D721Med (cell line): ENCODE results near the gene PLEKHN1.
"Not testable (repeated sequence)": the region's sequence is repeated elsewhere in the genome, so short reads cannot be mapped to it uniquely, and the experiment has no call there.

Experiments
- DNase-seq: peaks from one replicate; pipeline ENCODE4 v3.0.0; 2011; ENCODE audit warnings: low spot score; ENCODE audit not compliant: insufficient read length
- FAIRE-seq: peaks from 2 replicates; lab custom pipeline; 2011; peaks lifted over from hg19 to GRCh38; lab: Jason Lieb, UNC
- TF ChIP-seq, protein P1 (sequence below): IDR thresholded peaks from 2 replicates; pipeline ENCODE4 v1.5.1; 2012; ENCODE audit warnings: mild to moderate bottlenecking, control low read depth; ENCODE audit not compliant: insufficient read depth; ENCODE audit errors: missing control alignments

PLEKHN1 gene

DNA sequence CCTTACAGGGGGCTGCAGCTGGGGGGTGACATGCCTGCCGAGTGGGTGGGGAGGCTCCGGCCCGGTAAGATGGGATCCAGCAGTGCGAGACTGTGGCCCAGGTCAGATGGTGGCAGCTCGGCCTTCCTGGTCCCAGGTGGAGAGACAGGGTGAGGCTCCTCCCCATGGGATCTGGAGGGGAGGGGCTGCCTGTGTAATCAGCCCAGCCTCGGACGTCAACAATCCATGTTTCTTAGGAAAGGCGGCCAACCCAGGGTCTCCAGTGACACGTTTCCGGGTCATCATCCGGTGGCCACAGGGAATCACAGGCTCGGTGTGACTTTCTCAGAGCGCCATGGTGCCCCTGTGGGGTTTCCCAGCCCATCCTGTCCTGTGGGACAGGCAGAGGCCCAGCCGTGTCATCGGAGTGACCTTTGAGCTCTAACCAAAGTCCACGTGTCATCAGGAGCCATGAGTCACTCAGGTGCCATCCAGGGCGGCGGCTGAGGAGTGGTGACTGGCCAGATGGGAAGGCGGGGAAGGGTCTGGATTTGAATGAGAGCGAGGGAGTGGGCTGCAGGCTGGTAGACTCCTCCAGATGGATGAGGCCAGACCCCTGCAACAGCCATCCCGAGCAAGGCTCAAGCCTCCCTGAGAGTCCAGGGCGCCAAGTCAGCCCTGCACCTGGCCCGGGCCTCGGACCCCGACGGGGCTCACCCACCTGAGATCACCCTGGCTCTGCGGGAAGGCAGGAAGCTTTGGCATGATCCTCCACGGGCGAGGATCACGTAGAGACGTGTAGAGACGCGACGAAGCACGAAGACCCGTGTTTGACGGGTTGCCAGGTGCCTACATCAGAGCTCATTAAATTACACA is 40.2 kb downstream of the PLEKHN1 start:
- DNase-seq (no peak), FAIRE-seq (no peak)
- TF ChIP-seq, protein P1, sequence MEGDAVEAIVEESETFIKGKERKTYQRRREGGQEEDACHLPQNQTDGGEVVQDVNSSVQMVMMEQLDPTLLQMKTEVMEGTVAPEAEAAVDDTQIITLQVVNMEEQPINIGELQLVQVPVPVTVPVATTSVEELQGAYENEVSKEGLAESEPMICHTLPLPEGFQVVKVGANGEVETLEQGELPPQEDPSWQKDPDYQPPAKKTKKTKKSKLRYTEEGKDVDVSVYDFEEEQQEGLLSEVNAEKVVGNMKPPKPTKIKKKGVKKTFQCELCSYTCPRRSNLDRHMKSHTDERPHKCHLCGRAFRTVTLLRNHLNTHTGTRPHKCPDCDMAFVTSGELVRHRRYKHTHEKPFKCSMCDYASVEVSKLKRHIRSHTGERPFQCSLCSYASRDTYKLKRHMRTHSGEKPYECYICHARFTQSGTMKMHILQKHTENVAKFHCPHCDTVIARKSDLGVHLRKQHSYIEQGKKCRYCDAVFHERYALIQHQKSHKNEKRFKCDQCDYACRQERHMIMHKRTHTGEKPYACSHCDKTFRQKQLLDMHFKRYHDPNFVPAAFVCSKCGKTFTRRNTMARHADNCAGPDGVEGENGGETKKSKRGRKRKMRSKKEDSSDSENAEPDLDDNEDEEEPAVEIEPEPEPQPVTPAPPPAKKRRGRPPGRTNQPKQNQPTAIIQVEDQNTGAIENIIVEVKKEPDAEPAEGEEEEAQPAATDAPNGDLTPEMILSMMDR, result no peak

DNA sequence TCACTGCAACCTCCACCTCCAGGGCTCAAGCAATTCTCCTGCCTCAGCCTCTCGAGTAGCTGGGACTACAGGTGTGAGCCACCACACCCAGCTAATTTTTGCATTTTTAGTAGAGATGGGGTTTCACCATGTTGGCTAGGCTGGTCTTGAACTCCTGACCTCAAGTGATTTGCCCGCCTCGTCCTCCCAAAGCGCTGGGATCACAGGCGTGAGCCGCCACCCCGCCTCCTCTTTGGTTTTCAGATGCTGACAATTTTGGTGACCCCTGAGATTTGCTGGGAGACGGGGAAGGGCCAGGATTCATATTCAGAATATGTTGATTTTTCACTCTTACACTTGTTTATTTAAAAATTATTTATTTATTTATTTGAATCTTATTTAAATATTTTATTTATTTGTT is 43.8 kb downstream of the PLEKHN1 start:
- DNase-seq, FAIRE-seq: not testable (repeated sequence)

DNA sequence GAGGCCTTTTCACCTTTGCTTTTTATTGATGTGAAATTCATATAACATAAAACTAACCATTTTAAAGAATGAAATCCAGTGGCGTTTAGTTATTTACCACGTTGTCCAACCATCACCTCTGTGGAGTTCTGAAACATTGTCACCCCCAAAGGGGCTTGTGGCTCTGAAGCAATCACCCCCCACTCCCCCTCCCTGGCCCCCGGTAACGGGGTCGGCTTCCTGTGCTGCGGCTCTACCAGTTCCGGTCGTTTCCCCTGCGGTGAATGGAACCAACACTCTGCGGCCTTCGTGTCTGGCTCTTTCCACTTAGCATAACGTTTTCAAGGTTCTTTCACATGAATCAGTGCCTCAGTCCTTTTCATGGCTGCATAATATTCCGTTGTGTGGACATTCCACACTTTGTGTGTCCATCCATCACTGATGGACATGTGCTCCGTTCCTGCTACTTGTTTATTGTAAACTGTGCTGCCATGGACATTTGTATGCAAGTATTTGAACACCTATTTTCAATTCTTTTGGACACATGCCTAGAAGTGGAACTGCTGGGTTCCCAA is 45.2 kb downstream of the PLEKHN1 start:
- TF ChIP-seq, protein P1, result no peak
- DNase-seq (no peak), FAIRE-seq (no peak)

DNA sequence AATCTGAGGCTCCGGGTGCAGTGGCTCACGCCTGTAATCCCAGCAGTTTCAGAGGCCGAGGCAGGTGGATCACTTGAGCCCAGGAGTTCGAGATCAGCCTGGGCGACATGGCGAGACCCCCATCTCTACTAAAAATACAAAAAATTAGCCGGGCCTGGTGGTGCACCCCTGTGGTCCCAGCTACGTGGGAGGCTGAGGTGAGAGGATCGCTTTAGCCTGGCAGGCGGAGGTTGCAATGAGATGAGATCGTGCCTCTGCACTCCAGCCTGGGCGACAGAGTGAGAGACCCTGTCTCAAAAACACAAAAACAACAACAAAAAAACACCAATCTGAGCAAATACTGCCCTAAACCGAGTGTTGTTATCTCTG is 46.4 kb downstream of the PLEKHN1 start:
- not testable (repeated sequence) for FAIRE-seq, DNase-seq

DNA sequence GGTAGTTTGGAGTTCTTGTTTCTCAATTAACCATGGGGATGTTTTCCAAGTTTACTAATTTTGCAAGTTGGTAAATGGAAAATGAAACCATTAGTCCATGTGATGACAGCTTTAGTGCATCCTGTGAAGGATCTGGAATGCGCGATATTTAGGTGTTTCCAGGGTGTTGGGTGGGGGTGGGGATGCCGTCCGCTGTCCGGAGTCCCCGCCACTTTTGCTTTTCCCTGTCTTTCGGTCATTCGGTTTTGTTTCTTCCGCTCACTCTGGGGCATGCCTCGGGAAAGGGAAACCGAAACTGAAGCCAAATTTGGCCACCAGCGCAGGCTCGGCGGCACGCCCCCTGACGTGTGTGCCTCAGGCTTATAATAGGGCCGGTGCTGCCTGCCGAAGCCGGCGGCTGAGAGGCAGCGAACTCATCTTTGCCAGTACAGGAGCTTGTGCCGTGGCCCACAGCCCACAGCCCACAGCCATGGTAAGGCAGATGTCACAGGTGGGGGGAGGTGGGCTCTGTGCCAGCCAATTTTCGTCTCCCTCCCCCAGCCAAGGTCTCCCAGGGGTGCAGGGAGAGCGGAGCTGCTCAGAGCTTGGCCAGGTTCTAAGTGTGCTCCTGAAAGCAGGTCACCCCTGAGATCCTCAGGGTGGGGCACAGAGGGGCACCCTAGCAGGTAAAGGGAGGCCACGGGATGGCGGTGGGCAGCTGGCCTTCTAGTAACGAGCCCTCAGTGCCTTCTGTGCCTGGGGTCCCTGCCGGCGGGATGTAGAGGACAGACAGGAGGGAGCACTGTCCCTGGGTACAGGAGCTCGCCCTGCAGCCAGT is 47.0 kb downstream of the PLEKHN1 start, which contains the start of gene ISG15:
TSS of gene ISG15 (plus strand) at position 393 of the 817 bp plus-strand sequence. CDS start at position 470, 77 bp downstream.
- TF ChIP-seq, protein P1, result no peak
- FAIRE-seq, result no peak

DNA sequence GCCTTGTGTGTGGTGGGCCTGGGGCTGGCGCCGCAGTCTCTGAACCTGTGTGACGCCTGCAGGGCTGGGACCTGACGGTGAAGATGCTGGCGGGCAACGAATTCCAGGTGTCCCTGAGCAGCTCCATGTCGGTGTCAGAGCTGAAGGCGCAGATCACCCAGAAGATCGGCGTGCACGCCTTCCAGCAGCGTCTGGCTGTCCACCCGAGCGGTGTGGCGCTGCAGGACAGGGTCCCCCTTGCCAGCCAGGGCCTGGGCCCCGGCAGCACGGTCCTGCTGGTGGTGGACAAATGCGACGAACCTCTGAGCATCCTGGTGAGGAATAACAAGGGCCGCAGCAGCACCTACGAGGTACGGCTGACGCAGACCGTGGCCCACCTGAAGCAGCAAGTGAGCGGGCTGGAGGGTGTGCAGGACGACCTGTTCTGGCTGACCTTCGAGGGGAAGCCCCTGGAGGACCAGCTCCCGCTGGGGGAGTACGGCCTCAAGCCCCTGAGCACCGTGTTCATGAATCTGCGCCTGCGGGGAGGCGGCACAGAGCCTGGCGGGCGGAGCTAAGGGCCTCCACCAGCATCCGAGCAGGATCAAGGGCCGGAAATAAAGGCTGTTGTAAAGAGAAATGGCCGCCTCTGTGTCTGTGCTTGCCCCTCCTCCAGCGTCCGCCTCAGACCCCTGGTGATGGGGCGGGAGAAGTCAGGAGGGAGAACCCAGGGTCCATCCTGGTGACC is 47.8 kb downstream of the PLEKHN1 start:
- FAIRE-seq, result no peak
- TF ChIP-seq, protein P1, result no peak
- no peak for DNase-seq

More for the DNA sequence above, 47.0 kb downstream of the PLEKHN1 start, which contains the start of gene ISG15:
- no peak for DNase-seq

DNA sequence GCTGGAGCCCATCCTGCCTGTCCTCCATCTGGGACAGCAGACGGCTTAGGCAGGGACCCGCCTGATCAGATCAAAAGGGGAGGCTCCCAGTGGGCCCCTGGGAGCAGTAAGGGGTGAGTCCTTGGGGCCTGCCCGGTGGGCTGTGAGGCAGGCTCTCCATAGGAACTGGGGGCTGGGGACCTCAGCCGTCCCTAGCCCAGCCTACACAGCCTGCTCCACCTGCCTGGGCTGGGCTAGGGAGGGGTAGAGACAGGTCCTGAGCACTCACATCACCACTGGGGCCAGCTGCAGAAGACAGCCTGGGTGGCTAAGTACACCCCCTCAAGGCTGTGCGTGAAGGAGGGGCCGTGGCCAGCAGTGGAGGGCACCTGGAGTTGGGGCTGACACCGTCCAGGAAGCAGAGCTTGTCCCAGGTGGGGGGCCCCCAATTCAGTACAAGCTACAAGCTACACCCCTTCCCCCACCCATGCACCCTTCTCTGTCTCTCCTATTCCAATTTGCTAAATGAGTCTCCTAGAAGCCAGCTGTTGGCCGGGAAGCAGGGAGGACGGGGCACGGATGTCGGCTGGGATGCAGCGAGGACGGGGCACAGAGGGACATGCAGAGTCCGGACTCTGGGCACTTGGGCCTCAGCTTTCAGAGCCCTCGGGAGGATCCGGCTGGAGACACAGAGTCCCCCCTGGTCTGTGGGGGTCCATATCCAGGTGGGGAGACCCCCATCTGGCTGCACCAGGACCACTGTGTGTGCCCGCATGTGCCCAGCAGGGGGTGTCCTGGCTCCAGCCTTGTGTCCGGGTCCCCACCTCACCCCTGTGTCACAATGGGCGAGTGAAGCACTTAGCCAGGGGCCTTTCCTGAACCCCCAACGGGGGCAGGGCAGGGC is 48.8 kb downstream of the PLEKHN1 start:
- FAIRE-seq (no peak), DNase-seq (no peak)
- TF ChIP-seq, protein P1, result no peak

DNA sequence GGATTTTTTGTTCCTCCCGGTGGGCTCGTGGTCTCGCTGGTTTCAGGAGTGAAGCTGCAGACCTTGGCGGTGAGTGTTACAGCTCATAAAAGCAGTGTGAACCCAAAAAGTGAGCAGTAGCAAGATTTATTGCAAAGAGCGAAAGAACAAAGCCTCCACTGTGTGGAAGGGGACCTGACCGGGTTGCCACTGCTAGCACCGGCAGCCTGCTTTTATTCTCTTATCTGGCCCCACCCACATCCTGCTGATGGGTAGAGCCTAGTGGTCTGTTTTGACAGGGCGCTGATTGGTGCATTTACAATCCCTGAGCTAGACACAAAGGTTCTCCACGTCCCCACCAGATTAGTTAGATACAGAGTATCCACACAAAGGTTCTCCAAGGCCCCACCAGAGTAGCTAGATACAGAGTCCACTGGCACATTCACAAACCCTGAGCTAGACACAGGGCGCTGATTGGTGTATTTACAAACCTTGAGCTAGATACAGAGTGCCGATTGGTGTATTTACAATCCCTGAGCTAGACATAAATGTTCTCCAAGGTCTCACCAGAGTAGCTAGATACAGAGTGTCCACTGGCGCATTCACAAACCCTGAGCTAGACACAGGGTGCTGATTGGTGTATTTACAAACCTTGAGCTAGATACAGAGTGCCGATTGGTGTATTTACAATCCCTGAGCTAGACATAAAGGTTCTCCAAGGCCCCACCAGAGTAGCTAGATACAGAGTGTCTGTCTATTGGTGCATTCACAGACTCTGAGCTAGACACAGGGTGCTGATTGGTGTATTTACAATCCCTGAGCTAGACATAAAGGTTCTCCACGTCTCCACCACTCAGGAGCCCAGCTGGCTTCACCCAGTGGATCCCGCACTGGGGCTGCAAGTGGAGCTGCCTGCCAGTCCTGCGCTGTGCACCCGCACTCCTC is 51.4 kb downstream of the PLEKHN1 start:
- not testable (repeated sequence) for FAIRE-seq, DNase-seq

DNA sequence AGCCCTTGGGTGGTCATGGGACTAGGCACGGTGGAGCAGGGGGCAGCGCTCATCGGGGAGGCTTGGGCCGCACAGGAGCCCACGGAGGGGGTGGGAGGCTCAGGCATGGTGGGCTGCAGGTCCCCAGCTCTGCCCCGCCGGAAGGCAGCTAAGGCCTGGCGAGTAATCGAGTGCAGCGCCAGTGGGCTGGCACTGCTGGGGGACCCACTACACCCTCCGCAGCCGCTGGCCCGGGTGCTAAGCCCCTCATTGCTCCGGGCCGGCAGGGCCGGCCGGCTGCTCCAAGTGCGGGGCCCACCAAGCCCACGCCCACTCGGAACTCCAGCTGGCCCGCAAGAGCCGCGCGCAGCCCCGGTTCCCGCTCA is 52.0 kb downstream of the PLEKHN1 start:
- FAIRE-seq, DNase-seq: not testable (repeated sequence)
